D721Med (cell line): Measurements from ENCODE around the gene OTUD1.

Experiments used
- DNase-seq: peaks from one replicate; pipeline ENCODE4 v3.0.0; 2011; ENCODE audit warnings: low spot score; ENCODE audit not compliant: insufficient read length
- FAIRE-seq: peaks from 2 replicates; lab custom pipeline; 2011; peaks lifted over from hg19 to GRCh38; lab: Jason Lieb, UNC
- CTCF ChIP-seq: IDR thresholded peaks from 2 replicates; pipeline ENCODE4 v1.5.1; 2012; ENCODE audit warnings: mild to moderate bottlenecking, control low read depth; ENCODE audit not compliant: insufficient read depth; ENCODE audit errors: missing control alignments

The OTUD1 gene

GRCh38 chr10:23448323-23448722 is 9.4 kb downstream of the OTUD1 start:
- FAIRE-seq (no peak), DNase-seq (no peak)
- no peak for TF ChIP-seq CTCF

- no peak for TF ChIP-seq CTCF
- DNase-seq (no peak), FAIRE-seq (no peak)
Measured at GRCh38 chr10:23448802-23449570, 10.1 kb downstream of the OTUD1 start.

- TF ChIP-seq CTCF = no peak
- DNase-seq = no peak
- FAIRE-seq = no peak
Measured at GRCh38 chr10:23452033-23452655, 13.3 kb downstream of the OTUD1 start.

GRCh38 chr10:23453465-23453864 is 14.6 kb downstream of the OTUD1 start:
- no peak for TF ChIP-seq CTCF
- DNase-seq (no peak), FAIRE-seq (no peak)

GRCh38 chr10:23457632-23458417 is 18.9 kb downstream of the OTUD1 start:
- TF ChIP-seq CTCF = no peak
- FAIRE-seq (no peak), DNase-seq (no peak)

- DNase-seq = no peak
- FAIRE-seq = no peak
- TF ChIP-seq CTCF = no peak
Measured at GRCh38 chr10:23459308-23459939, 20.5 kb downstream of the OTUD1 start.
